ENCODE data around the gene HAO2.

GRCh38 chr1:119363162-119363561, 5.4 kb upstream of the HAO2 start:
- TF ChIP-seq POLR2A (IDR thresholded peaks at IDR 0.05; ENCODE audit: low read depth, low read length) (no peak), POU2F2 (IDR thresholded peaks at IDR 0.05; ENCODE audit: low read depth, low read length) (no peak), POLR2AphosphoS5 (IDR thresholded peaks at IDR 0.05; ENCODE audit: low read depth, low read length) (no peak)
